Activated CD8-positive, alpha-beta T cell treated with anti-CD3 and anti-CD28 coated beads, Interleukin-2, amount 10 ng/mL, durations not matched to agents 7 days and 5 days (primary cell): Measurements from ENCODE around the gene KDR. TPM values are rescaled to one million over a fixed set of nuclear protein-coding genes. Genes with fewer than 3 reads are reported as not detected.

Experiments
- ATAC-seq: fragments of 150-1000 bp; cut with Tn5 transposase; one replicate; pipeline ENCODE4 v1.10.0; 2021; ENCODE audit warnings: moderate library complexity
- CTCF ChIA-PET: fragments of 350-600 bp; sonication (Branson Sonifier 250); formaldehyde crosslinking; loops from one replicate; lab custom pipeline; 2021; ENCODE audit warnings: antibody characterized with exemption; lab: Charles Lee
- POLR2A ChIA-PET: fragments of 350-600 bp; sonication (Branson Sonifier 250); formaldehyde crosslinking; loops from one replicate; lab custom pipeline; 2021; ENCODE audit warnings: antibody characterized with exemption; lab: Charles Lee
- DNase-seq: peaks from one replicate; pipeline ENCODE4 v3.0.0-alpha.2; 2020
- H3K27ac Mint-ChIP-seq: one replicate; pipeline ENCODE4 v1.8.0; 2021; ENCODE audit warnings: mild to moderate bottlenecking, mixed read lengths
- H3K27me3 Mint-ChIP-seq: one replicate; pipeline ENCODE4 v1.8.0; 2021; ENCODE audit warnings: low read depth, mixed read lengths
- H3K36me3 Mint-ChIP-seq: one replicate; pipeline ENCODE4 v1.8.0; 2021; ENCODE audit warnings: low read depth, mixed read lengths
- H3K4me1 Mint-ChIP-seq: one replicate; pipeline ENCODE4 v1.8.0; 2021; ENCODE audit warnings: low read depth, mixed read lengths
- H3K4me3 Mint-ChIP-seq: one replicate; pipeline ENCODE4 v1.8.0; 2021; ENCODE audit warnings: mild to moderate bottlenecking, mixed read lengths
- H3K9me3 Mint-ChIP-seq: one replicate; pipeline ENCODE4 v1.8.0; 2022; ENCODE audit warnings: mixed read lengths; ENCODE audit not compliant: insufficient read depth
- total RNA-seq, 2 experiments: library from RNA; stranded (reverse); gene quantifications; one replicate each; pipeline ENCODE4 v1.2.3, GENCODE V29; 2021

Gene KDR
- total RNA-seq, 2 experiments from 2014 or later, result not detected

- POLR2A ChIA-PET, result interaction anchor here (0.6 kb wide), 1 partner anchor 1380 kb away, joined by 3 read pairs; no protein-coding TSS in a partner anchor
- Mint-ChIP-seq H3K27me3 (no peaks in the 10 kb centered on the region), H3K4me3 (no peak overlapping the region), H3K9me3 (no peaks in the 10 kb centered on the region), H3K4me1 (no peaks in the 10 kb centered on the region), H3K36me3 (no peaks in the 10 kb centered on the region), H3K27ac (no peak overlapping the region)
- ATAC-seq (no peak), DNase-seq (no peak)
- CTCF ChIA-PET, result interaction anchor here (1.6 kb wide), 1 partner anchor 117 kb away, joined by 4 read pairs; no protein-coding TSS in a partner anchor
Measured at GRCh38 chr4:55087913-55088260, 37.5 kb downstream of the KDR start.

DNA sequence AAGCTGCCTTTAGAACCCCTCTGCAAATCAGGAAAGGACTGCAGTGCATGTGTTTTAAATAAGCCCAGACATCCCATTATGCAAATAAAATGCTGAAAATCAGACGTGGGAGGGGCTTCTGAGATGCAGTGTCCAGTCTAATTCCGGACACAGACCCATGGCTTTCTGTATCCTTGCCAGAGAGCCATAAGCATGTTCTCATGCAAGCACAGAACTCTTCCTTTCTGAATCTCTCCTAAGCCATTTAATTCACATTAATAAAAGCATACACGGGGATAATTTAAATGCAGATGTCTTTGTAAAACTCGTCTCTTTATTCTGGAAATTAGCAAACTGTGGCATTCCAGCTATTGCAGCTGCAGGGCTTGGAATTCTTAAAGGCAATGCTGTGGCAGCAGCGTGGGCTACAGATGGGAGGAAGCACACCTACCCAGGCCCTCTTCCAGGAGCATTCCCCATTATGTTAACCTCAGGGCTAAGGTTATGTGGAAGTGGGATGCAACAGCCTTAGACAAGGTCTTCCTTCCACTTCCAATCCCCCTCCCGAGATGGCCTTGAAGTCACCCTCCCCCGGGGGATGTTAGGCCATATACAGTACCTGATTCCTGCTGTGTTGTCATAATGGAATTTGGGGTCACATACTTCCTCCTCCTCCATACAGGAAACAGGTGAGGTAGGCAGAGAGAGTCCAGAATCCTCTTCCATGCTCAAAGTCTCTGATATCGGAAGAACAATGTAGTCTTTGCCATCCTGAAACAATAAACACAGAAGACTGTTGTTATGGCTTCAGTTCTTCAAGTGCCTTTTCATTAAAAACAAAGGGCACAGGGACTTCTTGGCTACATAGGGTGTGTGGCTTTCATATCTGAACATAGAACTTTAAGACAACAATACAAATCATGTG is 38.1 kb downstream of the KDR start:
- ChIA-PET POLR2A (no interaction called here), CTCF (interaction anchor here (1.6 kb wide), 1 partner anchor 116 kb away, joined by 4 read pairs; no protein-coding TSS in a partner anchor)
- H3K9me3 Mint-ChIP-seq, result no peaks in the 10 kb centered on the region

DNA sequence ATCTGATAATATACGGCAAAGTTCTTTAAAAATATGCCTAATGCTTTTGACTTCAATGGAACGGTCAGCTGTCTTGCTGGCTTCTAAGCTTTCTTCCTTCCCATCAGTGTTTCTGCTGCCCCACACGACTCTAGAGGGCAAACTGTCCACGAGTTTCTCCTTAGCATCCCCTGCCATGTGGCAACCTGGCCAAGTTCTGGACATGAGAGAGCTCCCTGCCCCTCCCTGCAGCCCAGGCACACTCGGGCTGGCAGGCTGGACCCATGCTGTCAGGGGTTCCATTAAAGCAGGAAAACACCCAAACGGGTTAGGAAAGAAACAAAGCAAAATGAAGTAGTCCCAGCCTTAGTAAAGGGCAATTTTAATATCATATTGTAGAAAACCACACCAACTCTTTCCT is 38.8 kb downstream of the KDR start:
- Mint-ChIP-seq H3K27ac (no peak overlapping the region), H3K36me3 (no peaks in the 10 kb centered on the region)

More for the DNA sequence above, 38.1 kb downstream of the KDR start:
- Mint-ChIP-seq H3K36me3 (no peaks in the 10 kb centered on the region), H3K27ac (no peak overlapping the region), H3K4me3 (no peak overlapping the region), H3K4me1 (no peaks in the 10 kb centered on the region), H3K27me3 (no peaks in the 10 kb centered on the region)
- DNase-seq (no peak), ATAC-seq (no peak)

DNA sequence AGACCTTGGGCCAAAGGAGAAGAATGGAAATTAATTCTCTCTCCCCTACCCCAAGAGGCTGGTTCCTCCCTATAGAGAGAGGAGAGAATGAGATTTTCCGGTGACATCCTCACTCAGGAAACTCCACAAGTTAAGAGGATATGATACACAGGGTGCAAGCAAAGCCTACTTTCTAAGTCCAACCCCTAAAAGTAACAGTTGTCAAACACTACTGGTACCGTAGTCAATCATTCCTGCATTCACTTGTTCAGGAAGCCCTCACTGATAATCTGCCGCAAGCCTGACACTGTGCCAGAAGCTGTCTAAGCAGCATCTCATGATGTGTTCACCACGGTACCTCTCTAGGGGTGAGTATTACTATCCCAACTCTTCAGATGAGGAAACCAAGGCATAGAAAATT is 41.7 kb downstream of the KDR start:
- Mint-ChIP-seq H3K27ac (no peak overlapping the region), H3K27me3 (peaks cover 3% of the 10 kb centered on the region), H3K36me3 (no peaks in the 10 kb centered on the region), H3K4me3 (no peak overlapping the region), H3K4me1 (no peaks in the 10 kb centered on the region), H3K9me3 (no peaks in the 10 kb centered on the region)
- POLR2A ChIA-PET, result no interaction called here
- CTCF ChIA-PET, result no interaction called here
- DNase-seq, result no peak
- ATAC-seq, result no peak

More for the DNA sequence above, 38.8 kb downstream of the KDR start:
- Mint-ChIP-seq H3K9me3 (no peaks in the 10 kb centered on the region), H3K4me1 (no peaks in the 10 kb centered on the region), H3K27me3 (no peaks in the 10 kb centered on the region), H3K4me3 (no peak overlapping the region)
- DNase-seq (no peak), ATAC-seq (no peak)
- ChIA-PET CTCF (no interaction called here), POLR2A (no interaction called here)

GRCh38 chr4:55082756-55083155 is 42.6 kb downstream of the KDR start:
- CTCF ChIA-PET, result no interaction called here
- Mint-ChIP-seq H3K9me3 (no peaks in the 10 kb centered on the region), H3K36me3 (no peaks in the 10 kb centered on the region), H3K4me1 (no peaks in the 10 kb centered on the region), H3K27me3 (peaks cover 3% of the 10 kb centered on the region), H3K4me3 (no peak overlapping the region), H3K27ac (no peak overlapping the region)
- DNase-seq (no peak), ATAC-seq (no peak)
- POLR2A ChIA-PET, result no interaction called here

GRCh38 chr4:55080174-55080865 is 45.1 kb downstream of the KDR start:
- Mint-ChIP-seq H3K36me3 (no peaks in the 10 kb centered on the region), H3K4me1 (no peaks in the 10 kb centered on the region), H3K9me3 (no peaks in the 10 kb centered on the region), H3K27me3 (peaks cover 3% of the 10 kb centered on the region), H3K27ac (no peak overlapping the region), H3K4me3 (no peak overlapping the region)
- POLR2A ChIA-PET, result no interaction called here
- DNase-seq (no peak), ATAC-seq (no peak)
- CTCF ChIA-PET, result no interaction called here

DNA sequence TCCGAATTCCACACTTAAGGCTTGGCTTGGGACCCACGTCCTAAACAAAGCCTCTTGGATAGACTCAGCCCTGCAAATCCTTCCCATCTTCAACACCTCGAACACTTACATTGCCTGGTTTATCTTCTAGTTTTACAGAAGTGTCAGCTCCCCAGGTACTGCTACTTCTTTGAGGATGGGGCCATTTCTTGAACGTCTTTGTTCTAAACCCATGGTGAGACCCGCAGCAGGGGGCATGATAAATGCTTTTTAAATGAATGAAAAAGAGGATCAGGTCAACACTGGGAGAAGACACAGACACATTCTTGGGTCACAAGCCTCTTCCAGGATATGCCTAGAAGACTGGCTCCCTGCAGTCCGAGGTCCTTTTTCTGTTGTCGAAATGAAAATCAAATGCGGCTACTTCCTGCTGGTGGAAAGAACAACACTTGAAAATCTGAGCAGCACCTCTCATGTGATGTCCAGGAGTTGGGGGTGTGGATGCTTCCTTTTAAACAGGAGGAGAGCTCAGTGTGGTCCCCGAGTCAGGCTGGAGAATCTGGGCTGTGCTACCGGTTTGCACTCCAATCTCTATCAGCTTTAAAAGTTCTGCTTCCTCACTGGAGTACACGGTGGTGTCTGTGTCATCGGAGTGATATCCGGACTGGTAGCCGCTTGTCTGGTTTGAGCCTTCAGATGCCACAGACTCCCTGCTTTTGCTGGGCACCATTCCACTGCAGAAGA is 45.8 kb downstream of the KDR start:
- Mint-ChIP-seq H3K9me3 (no peaks in the 10 kb centered on the region), H3K4me1 (no peaks in the 10 kb centered on the region), H3K36me3 (no peaks in the 10 kb centered on the region), H3K4me3 (no peak overlapping the region), H3K27ac (no peak overlapping the region), H3K27me3 (peaks cover 5% of the 10 kb centered on the region)
- CTCF ChIA-PET, result no interaction called here
- POLR2A ChIA-PET, result no interaction called here
- ATAC-seq, result no peak
- DNase-seq, result no peak

DNA sequence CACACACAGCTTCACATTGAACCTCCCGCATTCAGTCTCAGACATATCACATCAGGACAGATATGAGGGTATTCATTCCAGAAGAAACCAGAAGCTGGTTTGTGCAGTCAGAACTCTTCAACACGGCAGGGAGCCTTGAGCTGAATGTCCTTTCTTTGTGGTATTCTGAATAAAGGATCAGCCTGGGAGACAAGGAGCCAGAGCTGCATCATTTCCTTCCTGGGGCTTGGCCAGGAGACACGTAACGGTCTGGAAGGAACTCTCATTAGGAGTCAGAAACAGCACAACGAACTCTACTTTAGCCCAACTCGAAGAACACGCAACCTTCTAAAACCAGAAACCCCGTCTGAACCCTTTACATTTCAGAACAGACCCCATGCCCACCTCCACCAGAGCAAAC is 46.4 kb downstream of the KDR start:
- Mint-ChIP-seq H3K36me3 (no peaks in the 10 kb centered on the region), H3K4me1 (no peaks in the 10 kb centered on the region), H3K27ac (no peak overlapping the region), H3K4me3 (no peak overlapping the region), H3K9me3 (no peaks in the 10 kb centered on the region), H3K27me3 (peaks cover 5% of the 10 kb centered on the region)
- ATAC-seq (no peak), DNase-seq (no peak)
- ChIA-PET CTCF (no interaction called here), POLR2A (no interaction called here)

GRCh38 chr4:55077577-55077976 is 47.8 kb downstream of the KDR start:
- Mint-ChIP-seq H3K27me3 (peaks cover 5% of the 10 kb centered on the region), H3K36me3 (no peaks in the 10 kb centered on the region)

GRCh38 chr4:55075823-55076716 is 49.3 kb downstream of the KDR start:
- H3K4me3 Mint-ChIP-seq, result no peak overlapping the region
- no peak overlapping the region for H3K27ac Mint-ChIP-seq
- no peaks in the 10 kb centered on the region for H3K4me1 Mint-ChIP-seq
- H3K36me3 Mint-ChIP-seq, result no peaks in the 10 kb centered on the region
- H3K9me3 Mint-ChIP-seq, result no peaks in the 10 kb centered on the region
- ATAC-seq (no peak), DNase-seq (no peak)
- H3K27me3 Mint-ChIP-seq, result peaks cover 5% of the 10 kb centered on the region
- ChIA-PET POLR2A (no interaction called here), CTCF (no interaction called here)

More at GRCh38 chr4:55077577-55077976, 47.8 kb downstream of the KDR start:
- no peaks in the 10 kb centered on the region for H3K4me1 Mint-ChIP-seq
- DNase-seq (no peak), ATAC-seq (no peak)
- no peak overlapping the region for H3K4me3 Mint-ChIP-seq
- POLR2A ChIA-PET, result no interaction called here
- H3K27ac Mint-ChIP-seq, result no peak overlapping the region
- CTCF ChIA-PET, result no interaction called here
- no peaks in the 10 kb centered on the region for H3K9me3 Mint-ChIP-seq

- Mint-ChIP-seq H3K9me3 (no peaks in the 10 kb centered on the region), H3K4me1 (no peaks in the 10 kb centered on the region), H3K4me3 (no peak overlapping the region), H3K27me3 (peaks cover 5% of the 10 kb centered on the region), H3K27ac (no peak overlapping the region), H3K36me3 (no peaks in the 10 kb centered on the region)
- CTCF ChIA-PET, result no interaction called here
- ATAC-seq, result no peak
- DNase-seq, result no peak
- POLR2A ChIA-PET, result no interaction called here
Measured at GRCh38 chr4:55075376-55075775, 50.0 kb downstream of the KDR start.
